K562 (cell line): Measurements from ENCODE around the gene NSRP1. TPM values are rescaled to one million over a fixed set of nuclear protein-coding genes. Genes with fewer than 3 reads are reported as not detected.

Experiments
- ATAC-seq: fragments of 200-7000 bp; cut with Tn5 transposase; 3 replicates; pipeline ENCODE4 v1.9.1; 2020; ENCODE audit warnings: moderate library complexity
- BruUV-seq: library from RNA; stranded (reverse); fragments of 400-500 nt; replicated peaks from 2 replicates; lab custom pipeline; 2021; lab: Mats Ljungman, UMichigan
- CTCF ChIA-PET: fragments of 300-600 bp; formaldehyde crosslinking; extraction: SDS; loops from one replicate; lab custom pipeline; 2021; ENCODE audit warnings: low intra/inter-chr PET ratio; lab: Yijun Ruan, JAX
- POLR2A ChIA-PET: fragments of 300-600, 350-650 bp; sonication (Branson Sonifier 250); formaldehyde crosslinking; extraction: SDS; loops from one replicate; lab custom pipeline; 2021; ENCODE audit warnings: antibody characterized with exemption, inconsistent platforms; lab: Yijun Ruan, JAX
- DNase-seq, 4 experiments: peaks; one replicate each; pipeline versions ENCODE4 v3.0.0 to v3.0.0-alpha.2; 2011 to 2018; ENCODE audit warnings: low spot score in 3 of 4, mixed read lengths in 3 of 4; ENCODE audit errors: extremely low read depth in 1 of 4
- FAIRE-seq: peaks from 2 replicates; lab custom pipeline; 2011; peaks lifted over from hg19 to GRCh38; lab: Jason Lieb, UNC
- H2AFZ ChIP-seq: 2 replicates; pipeline ENCODE4 v1.6.0; 2011; ENCODE audit warnings: low read depth, low read length, control low read depth, inconsistent platforms
- H3K27ac ChIP-seq: fragments of 200-600 bp; 3 replicates; pipeline ENCODE4 v1.8.0; 2011; ENCODE audit warnings: low read depth, mild to moderate bottlenecking, control low read depth, inconsistent platforms, low read length, moderate library complexity, mixed read lengths; ENCODE audit errors: extremely low read depth
- H3K27me3 ChIP-seq, 2 experiments: fragments of 300-600 bp in 1 of 2; 2 replicates in 1 of 2; 3 replicates in 1 of 2; pipeline versions ENCODE4 v1.6.0 to v1.8.0; 2011; ENCODE audit warnings: inconsistent platforms in 2 of 2, low read length in 2 of 2, mild to moderate bottlenecking in 1 of 2, mixed read lengths in 1 of 2, moderate library complexity in 1 of 2; ENCODE audit not compliant: control insufficient read depth in 2 of 2, insufficient read depth in 2 of 2
- H3K36me3 ChIP-seq: fragments of 300-600 bp; 3 replicates; pipeline ENCODE4 v1.8.0; 2011; ENCODE audit warnings: mild to moderate bottlenecking, low read length, inconsistent platforms; ENCODE audit not compliant: control insufficient read depth, insufficient read depth
- H3K4me1 ChIP-seq, 2 experiments: fragments of 200-600 bp in 1 of 2; replicated peaks in 1 of 2; 2 replicates in 1 of 2; 3 replicates in 1 of 2; pipeline versions ENCODE4 v1.5.1 to v1.8.0; 2011; ENCODE audit warnings: inconsistent platforms in 2 of 2, low read length in 2 of 2, mild to moderate bottlenecking in 1 of 2, mixed read lengths in 1 of 2, moderate library complexity in 1 of 2; ENCODE audit not compliant: control insufficient read depth in 2 of 2, insufficient read depth in 2 of 2
- H3K4me2 ChIP-seq: 2 replicates; pipeline ENCODE4 v1.6.1; 2011; ENCODE audit warnings: low read length, control low read depth, inconsistent platforms, mixed read lengths; ENCODE audit not compliant: insufficient read depth
- H3K4me3 ChIP-seq: fragments of 200-600 bp; sonication (generic), shearing (Covaris generic); 2 replicates; pipeline ENCODE4 v1.5.1; 2016; ENCODE audit warnings: control low read depth, inconsistent platforms
- H3K79me2 ChIP-seq: fragments of 200-600 bp; 3 replicates; pipeline ENCODE4 v1.8.0; 2011; ENCODE audit warnings: low read length, inconsistent platforms; ENCODE audit not compliant: control insufficient read depth, insufficient read depth
- H3K9ac ChIP-seq, 2 experiments: 2 replicates each; pipeline versions ENCODE4 v1.6.0 to v1.6.1; 2011; ENCODE audit warnings: low read depth in 2 of 2, low read length in 2 of 2, control low read depth in 1 of 2, inconsistent platforms in 1 of 2, mild to moderate bottlenecking in 1 of 2, mixed read lengths in 1 of 2; ENCODE audit not compliant: insufficient read depth in 1 of 2
- H3K9me1 ChIP-seq: one replicate; pipeline ENCODE4 v1.6.0; 2011; ENCODE audit warnings: inconsistent platforms, mild to moderate bottlenecking, low read length, moderate library complexity; ENCODE audit not compliant: control insufficient read depth, insufficient read depth
- H3K9me3 ChIP-seq: replicated peaks from 2 replicates; pipeline ENCODE4 v1.5.1; 2011; ENCODE audit warnings: low read depth, low read length, inconsistent platforms; ENCODE audit not compliant: control insufficient read depth, insufficient read depth
- H4K20me1 ChIP-seq: replicated peaks from 2 replicates; pipeline ENCODE4 v1.6.1; 2011; ENCODE audit warnings: low read length, inconsistent platforms, mixed read lengths; ENCODE audit not compliant: control insufficient read depth, insufficient read depth
- ARID4B ChIP-seq: sonication (generic); formaldehyde crosslinking; IDR thresholded peaks from 2 replicates; pipeline ENCODE4 v1.8.0; 2022; ENCODE audit warnings: mild to moderate bottlenecking, missing genetic modification reagents
- BRF1 ChIP-seq: IDR thresholded peaks from 3 replicates; pipeline ENCODE4 v1.6.1; 2011; ENCODE audit warnings: borderline replicate concordance, mild to moderate bottlenecking; ENCODE audit not compliant: insufficient read length; ENCODE audit errors: extremely low read depth
- JUNB ChIP-seq: fragments of 450-650 bp; formaldehyde crosslinking; conservative IDR thresholded peaks from 2 replicates; pipeline ENCODE4 v1.4.0; 2020; ENCODE audit warnings: mild to moderate bottlenecking
- KLF16 ChIP-seq: IDR thresholded peaks from 2 replicates; pipeline ENCODE4 v1.6.1; 2016; ENCODE audit warnings: antibody characterized with exemption
- MAZ ChIP-seq, 2 experiments: fragments of 450-650 bp in 1 of 2; sonication (generic) in 1 of 2; formaldehyde crosslinking; IDR thresholded peaks in 1 of 2; conservative IDR thresholded peaks in 1 of 2; 2 replicates each; pipeline versions ENCODE4 v1.4.0 to v1.5.0; 2020; ENCODE audit warnings: mild to moderate bottlenecking in 1 of 2, missing genetic modification reagents in 1 of 2
- MTA2 ChIP-seq: fragments of 450-650 bp; IDR thresholded peaks from 2 replicates; pipeline ENCODE4 v1.6.1; 2016; ENCODE audit warnings: low read depth
- SPI1 ChIP-seq: IDR thresholded peaks from 2 replicates; pipeline ENCODE4 v1.6.1; 2011; ENCODE audit warnings: low read depth, low read length, control low read depth, borderline replicate concordance
- SUPT5H ChIP-seq: fragments of 450-650 bp; IDR thresholded peaks from 2 replicates; pipeline ENCODE4 v1.6.1; 2016
- TEAD4 ChIP-seq, 2 experiments: sonication (generic) in 1 of 2; formaldehyde crosslinking in 1 of 2; IDR thresholded peaks; 2 replicates each; pipeline versions ENCODE4 v1.6.1 to v1.8.0; 2012 to 2022; ENCODE audit warnings: borderline replicate concordance in 1 of 2, inconsistent platforms in 1 of 2, low read length in 1 of 2, mild to moderate bottlenecking in 1 of 2, missing genetic modification reagents in 1 of 2
- ZBTB17 ChIP-seq: fragments of 450-650 bp; formaldehyde crosslinking; IDR thresholded peaks from 2 replicates; pipeline ENCODE4 v1.4.0; 2020; ENCODE audit warnings: mild to moderate bottlenecking
- ZNF12 ChIP-seq: sonication (generic); formaldehyde crosslinking; IDR thresholded peaks from 2 replicates; pipeline ENCODE4 v1.4.0; 2020; ENCODE audit warnings: mild to moderate bottlenecking, missing genetic modification reagents
- ZNF436 ChIP-seq: fragments of 250-450, 450-650 bp; sonication (Bioruptor Pico); formaldehyde crosslinking; IDR thresholded peaks from 2 replicates; pipeline ENCODE4 v1.7.0; 2020; ENCODE audit warnings: mild to moderate bottlenecking
- WGBS: fragments of 100-300 bp; shearing (Covaris generic); methylation state at CpG from one replicate; pipeline ENCODE4 v1.1.6; 2016; ENCODE audit warnings: low coverage, mixed read lengths; ENCODE audit not compliant: insufficient coverage; ENCODE audit errors: missing lambda C conversion rate; 5-methylcytosine and 5-hydroxymethylcytosine counted together
- in situ Hi-C: fragments of 300-500 bp; cut with MboI; formaldehyde crosslinking; loops from 4 replicates; pipeline ENCODE4 v1.15.0; 2018; ENCODE audit warnings: inconsistent platforms, mixed read lengths
- intact Hi-C: fragments of 100-400 bp; cut with micrococcal nuclease; formaldehyde crosslinking; loops from 2 replicates; pipeline ENCODE4 v1.14.2; 2022
- polyA plus RNA-seq, 8 experiments: library from polyadenylated mRNA; depleted of rRNA in 4 of 8; stranded (reverse) in 5 of 8; unstranded in 3 of 8; fragments of >200 nt; fragmentation: Nextera tagmentation in 2 of 8; fragmentation: Illumina TruSeq in 1 of 8; extraction: Ambion mirVana in 2 of 8; extraction: Trizol in 1 of 8; gene quantifications; 2 replicates each; pipeline versions ENCODE4 v1.2.1 to v1.2.3, GENCODE V29; 2011 to 2014; ENCODE audit warnings: inconsistent platforms in 1 of 8, missing spikeins in 1 of 8
- total RNA-seq, 7 experiments: library from RNA; depleted of rRNA in 6 of 7; stranded (reverse); fragments of >200 nt in 6 of 7; fragmentation: Illumina TruSeq in 2 of 7; extraction: Trizol in 2 of 7; gene quantifications; 2 replicates each; pipeline versions ENCODE4 v1.2.1 to v1.2.3, GENCODE V29; 2011 to 2021; ENCODE audit warnings: low replicate concordance in 1 of 7

The NSRP1 gene
- total and polyA plus RNA-seq, 9 of the 15 experiments (the other 6 are each of a cell fraction or from before 2014, with no cell fraction given) = 18.4 to 68.6 (median 32.7) TPM

- DNase-seq (no peak), FAIRE-seq (no peak), ATAC-seq (no peak)
- H3K4me1 ChIP-seq = peaks cover 14 to 16% of the 10 kb centered on the region in 2 experiments; a peak in 4 of 5 replicates
- H2AFZ ChIP-seq = no peak overlapping the region
- intact Hi-C loops = no loop called here
- WGBS = 26% methylated on average over 4 of the region's 4 CpGs
- H3K9me3 ChIP-seq = no peaks in the 10 kb centered on the region
- H3K4me2 ChIP-seq = no peak overlapping the region
- BruUV-seq = no TSS peak
- H3K4me3 ChIP-seq = no peak overlapping the region
- no peaks in the 10 kb centered on the region for H4K20me1 ChIP-seq
- H3K36me3 ChIP-seq = no peaks in the 10 kb centered on the region
- H3K27ac ChIP-seq = no peak overlapping the region
- H3K9me1 ChIP-seq = no peaks in the 10 kb centered on the region
- H3K9ac ChIP-seq = no peak overlapping the region
- H3K27me3 ChIP-seq = peaks cover 2 to 5% of the 10 kb centered on the region in 2 experiments; a peak in 3 of 5 replicates
- ChIA-PET POLR2A (interaction anchor here (0.6 to 1.3 kb wide), 6 partner anchors 9 to 103 kb away, joined by 3 to 12 read pairs (median 3); no protein-coding TSS in a partner anchor), CTCF (interaction anchor here (0.6 kb wide), 1 partner anchor 48 kb away, joined by 3 read pairs; no protein-coding TSS in a partner anchor)
- TF ChIP-seq BRF1 = no peak
- no peak for TF ChIP-seq ZNF12 (CRISPR knock-in tag)
- TF ChIP-seq SUPT5H = no peak
- no peak for TF ChIP-seq MAZ (CRISPR knock-in tag; conservative IDR thresholded peaks at IDR 0.05 in 1 of 2, IDR thresholded peaks at IDR 0.05 in 1 of 2)
- TF ChIP-seq KLF16 = no peak
- TF ChIP-seq ZBTB17 (CRISPR knock-in tag) = no peak
- TF ChIP-seq SPI1 = no peak
- TF ChIP-seq JUNB = no peak
- TF ChIP-seq MTA2 = no peak
- TF ChIP-seq ARID4B (CRISPR knock-in tag) = no peak
- TF ChIP-seq ZNF436 (CRISPR knock-in tag) = no peak
- no peak for TF ChIP-seq TEAD4 (IDR thresholded peaks at IDR 0.05; ENCODE audit: low read length)
- no peak for TF ChIP-seq TEAD4 (CRISPR knock-in tag; IDR thresholded peaks at IDR 0.05; ENCODE audit: borderline replicate concordance)
- in situ Hi-C loops = no loop called here
- H3K79me2 ChIP-seq = no peaks in the 10 kb centered on the region
Measured at GRCh38 chr17:30222251-30222650, 105.6 kb downstream of the NSRP1 start.
